GM12874 (cell line): ENCODE measurements around the gene PKP2.

Experiments
- TF ChIP-seq, protein P1 (sequence below): IDR thresholded peaks from 2 replicates; pipeline ENCODE4 v1.5.1; 2011; ENCODE audit warnings: low read depth, mild to moderate bottlenecking, control low read depth, low read length, moderate library complexity; ENCODE audit not compliant: insufficient read depth

Gene PKP2

DNA sequence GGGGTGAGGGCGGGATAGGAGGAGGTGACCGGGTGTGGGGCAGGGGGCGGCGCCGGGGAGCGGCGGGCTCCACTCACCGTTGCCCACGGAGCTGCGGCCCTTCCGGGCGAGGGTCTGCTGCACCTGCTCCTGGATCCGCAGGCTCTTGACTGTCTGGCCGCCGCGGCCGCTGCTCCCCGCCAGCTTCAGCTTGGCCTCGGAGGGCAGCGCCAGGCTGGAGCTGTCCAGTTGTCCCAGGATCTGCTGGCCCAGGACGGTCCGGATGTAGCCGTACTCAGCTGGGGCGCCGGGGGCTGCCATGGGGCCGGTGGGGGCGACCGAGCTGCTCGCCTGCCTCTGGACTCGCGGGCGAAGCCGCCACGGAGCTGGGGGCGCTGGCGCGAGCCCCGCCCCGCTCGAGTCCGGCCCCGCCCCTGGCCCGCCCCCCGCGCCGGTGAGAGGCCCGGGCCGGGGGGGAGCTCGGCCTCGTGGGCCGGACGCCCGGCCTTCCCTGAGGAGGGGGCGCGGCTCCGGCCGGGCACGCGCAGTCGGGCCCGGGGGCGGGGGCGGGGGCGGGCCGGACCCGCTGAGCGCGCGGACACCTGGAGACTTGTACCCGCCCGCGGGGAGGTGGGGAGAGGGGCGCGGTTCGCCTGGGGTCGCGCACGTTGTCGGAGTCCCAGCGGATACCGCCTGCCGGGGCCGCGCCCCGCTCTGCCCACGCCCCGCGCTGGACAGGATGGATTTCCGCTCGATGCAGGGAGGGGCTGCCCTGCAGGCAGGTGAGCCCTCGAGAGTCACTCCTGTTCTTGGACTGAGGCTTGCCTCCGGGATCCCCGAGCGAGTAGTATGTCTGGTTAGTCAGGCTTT lies at the start of gene PKP2:
Gene PKP2, minus strand, starts transcription at position 346 of the 849 bp plus-strand sequence. Its CDS starts 46 bp downstream, at position 300.
- TF ChIP-seq, protein P1, sequence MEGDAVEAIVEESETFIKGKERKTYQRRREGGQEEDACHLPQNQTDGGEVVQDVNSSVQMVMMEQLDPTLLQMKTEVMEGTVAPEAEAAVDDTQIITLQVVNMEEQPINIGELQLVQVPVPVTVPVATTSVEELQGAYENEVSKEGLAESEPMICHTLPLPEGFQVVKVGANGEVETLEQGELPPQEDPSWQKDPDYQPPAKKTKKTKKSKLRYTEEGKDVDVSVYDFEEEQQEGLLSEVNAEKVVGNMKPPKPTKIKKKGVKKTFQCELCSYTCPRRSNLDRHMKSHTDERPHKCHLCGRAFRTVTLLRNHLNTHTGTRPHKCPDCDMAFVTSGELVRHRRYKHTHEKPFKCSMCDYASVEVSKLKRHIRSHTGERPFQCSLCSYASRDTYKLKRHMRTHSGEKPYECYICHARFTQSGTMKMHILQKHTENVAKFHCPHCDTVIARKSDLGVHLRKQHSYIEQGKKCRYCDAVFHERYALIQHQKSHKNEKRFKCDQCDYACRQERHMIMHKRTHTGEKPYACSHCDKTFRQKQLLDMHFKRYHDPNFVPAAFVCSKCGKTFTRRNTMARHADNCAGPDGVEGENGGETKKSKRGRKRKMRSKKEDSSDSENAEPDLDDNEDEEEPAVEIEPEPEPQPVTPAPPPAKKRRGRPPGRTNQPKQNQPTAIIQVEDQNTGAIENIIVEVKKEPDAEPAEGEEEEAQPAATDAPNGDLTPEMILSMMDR, result no peak

DNA sequence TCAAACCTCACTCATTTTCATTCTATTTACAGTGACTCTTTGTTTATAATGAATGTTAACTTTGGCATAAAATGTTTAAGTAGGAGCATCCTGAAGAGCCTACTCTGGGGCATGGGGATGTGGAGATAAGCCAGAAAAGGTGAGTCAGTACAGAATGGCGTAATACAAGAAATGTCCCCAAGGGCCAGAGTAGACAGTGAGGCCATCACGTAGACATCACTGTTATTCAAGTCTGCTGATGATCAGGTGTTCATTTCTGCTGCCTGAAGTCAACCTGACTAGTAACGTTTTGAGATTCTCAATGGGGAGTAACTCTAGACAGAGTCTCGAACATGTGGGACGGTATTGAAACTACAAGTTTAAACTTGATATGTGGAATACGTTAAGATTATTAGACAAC lies 47.6 kb upstream of the PKP2 start:
- TF ChIP-seq, protein P1, result no peak

DNA sequence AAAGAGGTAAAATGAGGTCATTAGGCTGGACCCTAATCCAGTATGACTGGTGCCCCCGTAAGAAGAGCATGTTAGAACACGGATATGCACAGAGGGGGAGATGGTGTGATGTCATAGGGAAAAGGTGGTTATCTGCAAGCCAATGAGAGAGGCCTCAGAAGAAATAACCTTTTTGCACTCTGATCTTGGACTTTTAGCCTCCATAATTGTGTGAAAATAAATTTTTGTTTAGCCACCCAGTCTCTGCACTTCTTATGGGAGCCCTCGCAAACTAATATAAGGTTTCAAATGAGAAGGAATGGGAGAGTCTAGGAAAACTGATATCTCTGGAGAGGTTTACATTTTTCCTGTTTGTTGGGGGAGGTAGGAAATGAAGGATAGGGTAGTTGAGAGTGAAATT lies 43.2 kb upstream of the PKP2 start:
- TF ChIP-seq, protein P1, result no peak

DNA sequence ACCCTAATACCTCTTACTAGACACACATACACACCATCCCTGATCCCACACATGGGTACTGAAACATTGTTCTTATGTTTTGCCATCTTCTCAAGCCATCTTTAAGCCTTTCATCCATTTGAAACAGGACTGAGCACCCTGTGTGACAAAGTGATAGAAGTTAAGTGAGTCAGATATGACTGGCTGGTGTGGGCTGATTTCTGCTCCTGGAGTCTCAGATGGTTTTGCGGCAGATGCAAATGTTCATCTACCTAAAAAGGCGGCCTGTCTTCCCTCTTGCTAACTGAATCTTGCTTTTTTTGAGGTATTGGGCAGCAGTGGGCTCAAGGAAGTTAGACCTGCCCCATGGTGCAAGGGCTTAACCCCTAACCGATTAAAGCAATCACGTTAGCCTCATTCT lies 30.4 kb upstream of the PKP2 start:
- TF ChIP-seq, protein P1, result no peak

DNA sequence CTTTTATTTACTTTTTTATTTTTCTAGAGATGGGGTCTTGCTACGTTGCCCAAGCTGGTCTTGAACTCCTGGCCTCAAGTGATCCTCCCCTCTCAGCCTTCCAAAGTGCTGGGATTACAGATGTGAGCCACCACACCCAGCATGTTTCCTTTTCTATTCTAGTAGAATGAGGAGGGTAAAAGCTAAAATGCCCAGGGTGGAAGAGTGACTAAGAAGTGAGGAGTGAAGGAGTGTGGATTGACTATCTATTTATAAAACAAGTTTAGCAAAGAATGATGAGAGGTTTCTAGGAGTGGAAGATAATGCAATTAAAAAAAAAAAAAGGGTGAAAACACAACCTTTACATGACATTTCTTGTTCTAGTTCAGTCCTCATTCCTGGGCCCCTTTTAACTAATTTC lies 29.8 kb upstream of the PKP2 start:
- TF ChIP-seq, protein P1, result no peak

DNA sequence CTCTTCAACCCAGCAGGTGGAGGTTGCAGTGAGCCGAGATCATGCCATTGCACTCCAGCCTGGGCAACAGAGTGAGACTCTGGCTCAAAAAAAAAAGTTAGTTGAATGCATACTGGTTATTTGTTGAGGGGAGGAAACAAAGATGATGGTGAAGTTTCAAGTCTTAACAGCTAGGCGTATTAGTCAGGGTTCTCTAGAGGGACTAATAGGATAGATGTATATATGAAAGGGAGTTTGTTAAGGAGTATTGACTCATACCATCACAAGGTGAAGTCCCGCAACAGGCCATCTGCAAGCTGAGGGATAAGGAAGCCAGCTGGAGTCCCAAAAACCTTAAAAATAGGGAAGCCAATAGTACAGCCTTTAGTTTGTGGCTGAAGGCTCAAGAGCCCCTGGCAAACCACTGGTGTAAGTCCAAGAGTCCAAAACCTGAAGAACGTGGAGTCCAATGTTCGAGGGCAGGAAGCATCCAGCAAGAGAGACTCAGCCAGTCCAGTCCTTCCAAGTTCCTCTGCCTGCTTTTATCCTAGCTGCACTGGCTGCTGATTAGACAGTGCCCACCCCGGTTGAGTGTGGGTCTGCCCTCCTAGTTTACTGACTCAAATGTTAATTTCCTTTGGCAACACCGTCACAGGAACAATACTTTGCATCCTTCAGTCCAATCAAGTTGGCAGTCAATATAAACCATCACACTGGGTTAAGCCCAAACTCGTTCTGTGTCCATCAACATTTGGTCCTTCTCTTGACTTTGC lies 26.1 kb upstream of the PKP2 start:
- TF ChIP-seq, protein P1, result no peak

DNA sequence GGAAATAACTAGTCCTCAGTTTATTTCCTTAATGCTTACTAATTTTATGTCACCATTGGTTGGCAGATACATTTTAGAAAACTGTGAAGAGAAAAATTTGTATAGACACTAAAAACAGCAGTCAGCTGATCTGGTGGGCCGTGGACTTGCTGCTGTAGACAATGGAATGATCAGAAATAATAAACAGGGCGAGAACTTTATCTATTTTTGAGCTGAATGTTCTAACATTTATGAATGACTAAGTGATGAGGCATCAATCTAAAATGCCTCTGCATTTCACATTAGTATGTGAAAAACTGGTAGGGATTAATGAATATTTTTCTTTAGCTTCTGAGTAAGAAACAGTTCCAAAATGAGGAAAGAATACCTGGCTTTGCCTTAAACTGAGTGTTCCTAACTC lies 24.8 kb upstream of the PKP2 start:
- TF ChIP-seq, protein P1, result no peak
